HepG2 (cell line): ENCODE measurements around the gene ATP5F1C. TPM values are rescaled to one million over a fixed set of nuclear protein-coding genes. Genes with fewer than 3 reads are reported as not detected.

ENCODE experiments used
- ASH2L ChIP-seq: fragments of 300-600, 200-600 bp; sonication (generic); IDR thresholded peaks from 2 replicates; pipeline ENCODE4 v1.7.0; 2017; ENCODE audit warnings: low read depth, mild to moderate bottlenecking, moderate library complexity, mixed read lengths, low read length; ENCODE audit not compliant: insufficient read length
- BHLHE40 ChIP-seq: IDR thresholded peaks from 2 replicates; pipeline ENCODE4 v1.6.1; 2011; ENCODE audit warnings: low read length, improper control_type of control experiment
- CREB1 ChIP-seq, 2 experiments: fragments of 450-650 bp in 1 of 2; IDR thresholded peaks; 2 replicates each; pipeline ENCODE4 v1.6.1; 2016 to 2017; ENCODE audit warnings: control low read depth in 1 of 2, mild to moderate bottlenecking in 1 of 2, missing compliant biosample characterization in 1 of 2, missing genetic modification characterization in 1 of 2
- FOXJ3 ChIP-seq: sonication (generic); formaldehyde crosslinking; IDR thresholded peaks from 2 replicates; pipeline ENCODE4 v1.4.0; 2020; ENCODE audit warnings: missing genetic modification reagents, mild to moderate bottlenecking, borderline replicate concordance
- GATAD2A ChIP-seq: IDR thresholded peaks from 2 replicates; pipeline ENCODE4 v1.6.1; 2016
- HDAC2 ChIP-seq: sonication (generic); formaldehyde crosslinking; IDR thresholded peaks from 2 replicates; pipeline ENCODE4 v1.4.0; 2020; ENCODE audit warnings: missing genetic modification reagents
- JUND ChIP-seq: sonication (generic); formaldehyde crosslinking; IDR thresholded peaks from 2 replicates; pipeline ENCODE4 v1.8.0; 2022; ENCODE audit warnings: mild to moderate bottlenecking, missing genetic modification reagents
- KAT8 ChIP-seq: IDR thresholded peaks from 2 replicates; pipeline ENCODE4 v1.6.1; 2016; ENCODE audit warnings: missing genetic modification reagents, missing compliant biosample characterization
- MATR3 ChIP-seq: sonication (generic); formaldehyde crosslinking; IDR thresholded peaks from 2 replicates; pipeline ENCODE4 v1.4.0; 2020; ENCODE audit warnings: missing genetic modification reagents
- MLXIP ChIP-seq: sonication (generic); formaldehyde crosslinking; IDR thresholded peaks from 2 replicates; pipeline ENCODE4 v1.9.0; 2021; ENCODE audit warnings: missing genetic modification reagents, borderline replicate concordance
- SP5 ChIP-seq: IDR thresholded peaks from 2 replicates; pipeline ENCODE4 v1.6.1; 2016; ENCODE audit warnings: low read depth, borderline replicate concordance
- TAF15 ChIP-seq: fragments of 200-400 bp; formaldehyde crosslinking; IDR thresholded peaks from one replicate; pipeline ENCODE4 v1.6.1; 2018; ENCODE audit warnings: mild to moderate bottlenecking, low read depth, low read length; ENCODE audit not compliant: poor library complexity, severe bottlenecking
- THAP7 ChIP-seq: sonication (generic); formaldehyde crosslinking; IDR thresholded peaks from 2 replicates; pipeline ENCODE4 v1.8.1; 2023; ENCODE audit warnings: mild to moderate bottlenecking, missing genetic modification reagents
- TP53 ChIP-seq: sonication (generic); formaldehyde crosslinking; conservative IDR thresholded peaks from 2 replicates; pipeline ENCODE4 v1.4.0; 2020; ENCODE audit warnings: missing genetic modification reagents
- ZBTB10 ChIP-seq: sonication (generic); formaldehyde crosslinking; IDR thresholded peaks from 2 replicates; pipeline ENCODE4 v1.4.0; 2020; ENCODE audit warnings: missing genetic modification reagents, borderline replicate concordance
- ZFX ChIP-seq: sonication (generic); formaldehyde crosslinking; IDR thresholded peaks from 2 replicates; pipeline ENCODE4 v1.4.0; 2020; ENCODE audit warnings: mild to moderate bottlenecking, low read depth, missing genetic modification reagents, moderate library complexity
- ZFY ChIP-seq: sonication (generic); formaldehyde crosslinking; IDR thresholded peaks from 2 replicates; pipeline ENCODE4 v1.4.0; 2020; ENCODE audit warnings: missing genetic modification reagents
- ZNF260 ChIP-seq: sonication (generic); formaldehyde crosslinking; IDR thresholded peaks from 2 replicates; pipeline ENCODE4 v1.4.0; 2020; ENCODE audit warnings: missing genetic modification reagents, low read depth, mild to moderate bottlenecking, borderline replicate concordance
- ZNF331 ChIP-seq: sonication (generic); formaldehyde crosslinking; IDR thresholded peaks from 2 replicates; pipeline ENCODE4 v1.4.0; 2020; ENCODE audit warnings: missing genetic modification reagents
- ZNF337 ChIP-seq: sonication (generic); formaldehyde crosslinking; IDR thresholded peaks from 2 replicates; pipeline ENCODE4 v1.5.1; 2020; ENCODE audit warnings: missing genetic modification reagents, low read depth, mild to moderate bottlenecking, borderline replicate concordance
- ZNF501 ChIP-seq: sonication (generic); formaldehyde crosslinking; IDR thresholded peaks from 2 replicates; pipeline ENCODE4 v1.5.1; 2020; ENCODE audit warnings: mild to moderate bottlenecking, moderate library complexity, missing genetic modification reagents
- ZNF614 ChIP-seq: IDR thresholded peaks from 2 replicates; pipeline ENCODE4 v1.6.1; 2018; ENCODE audit warnings: missing biosample characterization, missing genetic modification reagents, inconsistent platforms, borderline replicate concordance
- ZNF644 ChIP-seq: IDR thresholded peaks from 2 replicates; pipeline ENCODE4 v1.6.1; 2016; ENCODE audit warnings: low read depth
- ZSCAN22 ChIP-seq: sonication (generic); formaldehyde crosslinking; IDR thresholded peaks from 2 replicates; pipeline ENCODE4 v1.4.0; 2020; ENCODE audit warnings: mild to moderate bottlenecking, missing genetic modification reagents
- polyA plus RNA-seq, 8 experiments: library from polyadenylated mRNA; depleted of rRNA in 3 of 8; stranded (reverse) in 7 of 8; unstranded in 1 of 8; fragments of >200 nt; fragmentation: Illumina TruSeq in 4 of 8; extraction: Trizol in 4 of 8; gene quantifications; 2 replicates each; pipeline versions ENCODE4 v1.2.1 to v1.2.3, GENCODE V29; 2011 to 2016; ENCODE audit warnings: low read depth in 4 of 8, missing spikeins in 1 of 8, mixed read lengths in 1 of 8; ENCODE audit not compliant: insufficient read depth in 1 of 8
- total RNA-seq, 5 experiments: library from RNA; depleted of rRNA; stranded (reverse); fragments of >200 nt; fragmentation: Illumina TruSeq; extraction: Trizol; gene quantifications; 2 replicates each; pipeline ENCODE4 v1.2.3, GENCODE V29; 2016; ENCODE audit warnings: low read depth in 1 of 5

Gene ATP5F1C
- total and polyA plus RNA-seq, 2 of the 13 experiments (the other 11 are each of a cell fraction or from before 2014, with no cell fraction given): 407 to 416 TPM

- TF ChIP-seq ZFX (CRISPR knock-in tag) (peak; percentile 64; the same call in 1 of the 2 replicates), ZFY (CRISPR knock-in tag) (no peak), JUND (no peak), ZNF337 (CRISPR knock-in tag) (no peak), ZNF614 (CRISPR knock-in tag) (0 out of 2 replicates have a peak, but pooled peaks have one; percentile 24), BHLHE40 (0 out of 2 replicates have a peak, but pooled peaks have one; percentile 18), SP5 (CRISPR knock-in tag) (peak; percentile 96), FOXJ3 (CRISPR knock-in tag) (0 out of 2 replicates have a peak, but pooled peaks have one; percentile 29), TAF15 (no peak), ZNF331 (CRISPR knock-in tag) (peak; percentile 24; the same call in 1 of the 2 replicates), ZNF260 (CRISPR knock-in tag) (no peak), ZNF501 (no peak), THAP7 (CRISPR knock-in tag) (no peak), ZNF644 (peak; percentile 64), ASH2L (peak; percentile 45), TP53 (CRISPR knock-in tag) (no peak), ZSCAN22 (CRISPR knock-in tag) (no peak), CREB1 (IDR thresholded peaks at IDR 0.05) (no peak), CREB1 (CRISPR knock-in tag; IDR thresholded peaks at IDR 0.05) (0 out of 2 replicates have a peak, but pooled peaks have one; percentile 35), MLXIP (no peak), MATR3 (CRISPR knock-in tag) (no peak), GATAD2A (CRISPR knock-in tag) (peak; percentile 40; the same call in 1 of the 2 replicates), ZBTB10 (CRISPR knock-in tag) (no peak), KAT8 (CRISPR knock-in tag) (peak; percentile 50; the same call in 1 of the 2 replicates), HDAC2 (CRISPR knock-in tag) (peak; percentile 53; the same call in 1 of the 2 replicates)
Observed at GRCh38 chr10:7795605-7796004, 7.6 kb downstream of the ATP5F1C start (continued).
